Measurements from ENCODE around the gene SPATA12.
A peak's percentile ranks its signal among the peaks of the same experiment; 100 is the strongest.

Gene SPATA12, protein sequence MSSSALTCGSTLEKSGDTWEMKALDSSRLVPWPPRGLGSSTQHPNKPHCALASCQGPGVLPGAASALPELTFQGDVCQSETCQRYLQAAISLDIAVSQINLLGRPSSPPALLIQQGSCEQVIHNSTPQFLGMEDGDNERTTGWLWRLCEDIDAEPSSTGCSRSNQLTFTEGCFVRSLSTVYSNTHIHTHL

DNA sequence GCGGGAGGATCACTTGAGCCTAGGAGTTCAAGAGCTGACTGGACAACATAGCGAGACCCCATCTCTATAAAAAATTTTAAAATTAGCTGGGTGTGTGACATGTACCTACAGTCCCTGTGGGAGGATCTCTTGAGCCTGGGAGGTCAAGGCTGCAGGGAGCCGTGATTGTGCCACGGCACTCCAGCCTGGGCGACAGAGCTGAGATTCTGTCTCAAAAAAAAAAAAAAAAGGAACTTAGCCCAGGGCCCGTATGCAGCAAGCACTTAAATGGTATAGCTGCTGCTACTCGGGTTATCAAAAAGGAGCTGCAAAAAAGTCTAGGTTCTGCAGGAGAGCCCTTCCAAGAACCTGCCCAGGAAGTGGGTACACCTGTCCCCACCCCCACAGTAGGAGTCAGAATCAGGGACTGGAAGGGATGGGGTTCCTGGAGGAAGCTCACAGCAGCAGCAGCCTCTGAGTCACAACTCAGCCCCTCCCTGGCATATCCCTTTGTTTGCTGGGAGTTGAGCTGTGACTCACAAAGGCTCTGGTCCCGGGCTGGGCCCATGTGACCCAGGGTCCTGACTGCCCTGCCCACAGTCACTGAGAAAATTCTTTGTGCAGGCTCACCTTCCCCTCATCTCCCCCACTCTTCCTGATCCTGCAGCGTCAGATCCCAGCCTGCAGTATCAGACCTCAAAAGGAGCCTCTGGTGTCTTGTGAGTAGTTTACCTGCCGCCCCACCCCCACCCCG is at the start of gene SPATA12:
Gene SPATA12, plus strand, starts transcription at position 576 of the 733 bp plus-strand sequence. CDS start 13,031 bp downstream, outside the sequence.
- peak; percentile 6 for DNase-seq

DNA sequence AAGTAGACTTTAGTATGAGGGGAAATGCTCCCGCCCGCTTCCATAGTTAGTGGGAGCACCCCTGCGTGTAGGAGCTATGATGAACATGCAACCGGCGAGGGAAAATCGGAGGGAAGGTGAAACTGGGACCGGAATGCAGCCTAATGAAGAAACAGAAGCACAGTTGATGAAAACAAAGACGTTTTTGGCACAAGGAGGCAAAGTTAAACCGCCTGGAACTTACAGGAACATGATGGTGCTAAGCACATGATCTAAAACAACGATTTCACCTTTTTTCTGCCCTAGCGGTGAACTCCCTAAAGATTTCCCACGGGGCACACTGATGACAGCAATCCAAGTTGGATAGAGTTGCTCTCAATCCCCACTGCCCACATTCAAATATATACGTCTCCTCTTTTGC is 49.4 kb upstream of the SPATA12 start:
- no peak for DNase-seq

DNA sequence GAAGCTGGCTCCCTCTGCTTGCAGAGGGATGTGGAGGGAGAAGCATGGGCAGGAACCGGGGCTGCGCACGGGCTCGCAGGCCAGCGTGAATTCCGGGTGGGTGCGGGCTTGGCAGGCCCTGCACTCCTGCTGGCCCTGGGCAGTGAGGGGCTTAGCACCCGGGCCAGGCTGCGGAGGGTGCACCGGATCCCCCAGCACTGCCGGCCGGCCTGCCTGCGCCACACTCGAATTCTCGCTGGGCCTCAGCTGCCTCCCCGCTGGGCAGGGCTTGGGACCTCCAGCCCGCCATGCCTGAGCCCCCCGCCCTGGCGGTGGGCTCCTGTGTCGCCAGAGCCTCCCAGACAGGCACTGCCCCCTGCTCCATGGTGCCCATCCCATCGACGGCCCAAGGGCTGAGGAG is 47.6 kb upstream of the SPATA12 start:
- no peak for DNase-seq

DNA sequence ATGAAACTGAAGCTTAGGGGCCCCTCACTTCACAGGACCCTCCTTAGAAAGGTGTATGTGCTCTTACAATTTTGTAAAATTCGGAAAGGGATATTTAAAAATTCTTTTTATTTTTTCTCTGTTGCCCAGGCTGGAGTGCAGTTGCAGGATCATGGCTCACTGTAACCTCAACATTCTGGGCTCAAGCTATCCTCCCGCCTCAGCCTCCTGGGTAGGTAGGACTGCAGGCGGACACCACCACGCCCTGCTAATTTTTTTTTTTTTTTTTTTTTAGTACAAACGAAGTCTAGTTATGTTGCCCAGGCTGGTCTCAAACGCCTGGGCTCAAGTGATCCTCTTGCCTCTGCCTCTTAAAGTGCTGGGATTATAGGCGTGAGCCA is 45.1 kb upstream of the SPATA12 start:
- no peak for DNase-seq

DNA sequence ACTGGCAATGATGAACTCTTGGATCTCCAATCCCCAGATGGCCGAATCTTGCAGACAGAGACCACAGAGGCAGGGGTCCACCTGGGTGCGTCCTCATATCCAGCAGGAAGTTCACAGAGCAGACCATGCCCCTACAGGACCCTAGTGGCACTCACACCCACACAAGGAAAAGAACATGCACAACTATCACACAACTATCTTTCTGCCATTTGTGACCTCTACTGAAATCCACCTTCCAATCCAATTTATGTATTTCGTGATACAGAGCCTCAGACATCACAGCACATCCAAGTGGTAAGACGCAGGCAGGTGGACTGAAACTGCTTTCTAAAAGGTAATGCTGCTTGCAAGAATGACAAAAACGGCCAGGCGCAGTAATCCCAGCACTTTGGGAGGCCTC is 44.6 kb upstream of the SPATA12 start:
- DNase-seq: no peak

DNA sequence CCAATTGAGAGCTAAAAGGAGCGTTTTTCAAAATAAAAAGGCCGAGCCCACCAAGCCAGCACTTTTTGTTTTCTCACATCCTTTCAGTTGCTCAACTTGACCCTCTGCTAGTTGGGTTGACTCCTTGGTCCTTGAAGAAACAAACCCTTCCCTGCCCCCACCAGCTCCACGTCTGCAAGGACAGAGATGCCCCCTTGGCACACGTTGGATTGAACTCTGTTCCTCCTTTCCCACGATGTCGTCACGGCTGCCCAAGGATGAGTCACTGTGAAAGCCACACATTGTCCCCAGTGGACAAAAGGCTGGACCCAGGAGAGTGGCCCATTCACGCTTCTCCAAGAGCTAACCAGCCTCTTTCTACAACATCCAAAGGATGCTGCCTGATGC is 43.0 kb upstream of the SPATA12 start:
- DNase-seq: no peak

DNA sequence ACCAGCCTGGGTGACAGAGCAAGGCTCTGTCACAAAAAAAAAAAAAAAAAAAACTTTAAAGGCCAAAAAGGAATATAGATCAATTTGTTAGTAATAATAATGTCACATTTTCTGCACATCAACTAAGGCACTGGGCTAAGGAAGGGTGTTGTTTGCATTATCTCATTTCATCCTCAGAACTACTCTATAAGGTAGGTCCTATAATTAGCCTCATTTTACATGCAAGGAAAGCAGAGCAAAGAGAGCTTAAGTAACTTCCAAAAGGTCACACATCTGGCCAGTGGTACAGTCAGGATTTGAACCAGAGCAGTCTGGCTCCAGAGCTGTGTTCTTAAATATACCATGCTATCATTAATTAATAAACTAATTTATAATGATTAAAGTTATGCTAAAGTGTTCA is 42.2 kb upstream of the SPATA12 start:
- no peak for DNase-seq

DNA sequence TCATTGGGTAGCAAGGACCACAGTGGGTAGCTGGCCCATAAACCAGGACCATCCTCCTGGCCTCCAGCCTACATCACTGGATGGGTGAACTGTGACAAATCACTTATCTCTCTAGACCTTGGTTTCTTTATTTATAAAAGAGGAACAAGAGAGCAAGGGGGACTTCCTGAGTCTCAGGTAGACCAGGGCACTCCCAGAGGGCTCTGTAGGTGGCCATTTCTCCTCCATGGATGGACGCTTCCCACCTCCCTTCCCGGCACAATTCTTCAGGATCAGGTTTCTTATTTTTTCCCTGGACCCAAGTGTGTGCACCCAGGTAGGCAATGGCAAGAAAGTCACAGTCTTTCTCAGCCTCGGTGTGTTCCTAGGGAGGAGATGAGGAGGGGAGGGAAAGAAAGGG is 41.4 kb upstream of the SPATA12 start:
- DNase-seq: no peak

DNA sequence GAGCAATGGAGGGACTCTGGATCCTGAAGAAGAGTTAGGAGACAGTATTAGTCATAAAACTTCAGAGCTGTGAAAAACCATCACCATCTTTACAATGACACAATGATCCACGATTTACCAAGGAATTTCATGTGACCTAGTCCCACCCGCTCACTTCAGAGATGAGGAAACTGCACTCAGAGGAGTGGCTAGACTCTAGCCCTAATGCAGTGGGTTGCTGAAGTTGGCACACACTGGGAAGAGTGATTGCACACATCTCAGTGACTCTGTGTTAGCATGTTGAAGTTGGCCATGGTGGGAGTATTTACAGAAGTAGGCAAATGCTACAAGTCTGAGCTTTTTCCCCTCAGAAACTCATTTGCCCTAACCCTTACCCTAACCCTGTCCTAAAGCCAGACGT is 35.2 kb upstream of the SPATA12 start:
- DNase-seq: no peak

DNA sequence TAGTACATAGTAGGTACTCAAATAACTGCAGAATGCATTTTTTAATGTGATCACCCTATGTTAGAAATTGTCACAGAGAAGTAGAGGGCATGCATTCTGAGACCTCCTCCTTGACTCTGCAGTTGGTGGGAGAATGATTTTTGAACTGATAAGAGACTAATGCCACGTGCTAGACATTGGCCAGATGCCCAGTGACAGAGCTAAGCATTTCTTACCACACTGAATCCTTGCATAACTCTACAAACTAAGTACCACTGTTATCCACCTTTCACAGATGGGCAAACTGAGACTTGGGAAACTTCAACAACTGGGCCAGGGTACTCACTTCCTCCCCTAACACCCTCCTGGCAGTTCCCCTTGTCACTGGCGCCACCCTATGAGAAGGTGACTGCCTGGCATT is 33.5 kb upstream of the SPATA12 start:
- no peak for DNase-seq

DNA sequence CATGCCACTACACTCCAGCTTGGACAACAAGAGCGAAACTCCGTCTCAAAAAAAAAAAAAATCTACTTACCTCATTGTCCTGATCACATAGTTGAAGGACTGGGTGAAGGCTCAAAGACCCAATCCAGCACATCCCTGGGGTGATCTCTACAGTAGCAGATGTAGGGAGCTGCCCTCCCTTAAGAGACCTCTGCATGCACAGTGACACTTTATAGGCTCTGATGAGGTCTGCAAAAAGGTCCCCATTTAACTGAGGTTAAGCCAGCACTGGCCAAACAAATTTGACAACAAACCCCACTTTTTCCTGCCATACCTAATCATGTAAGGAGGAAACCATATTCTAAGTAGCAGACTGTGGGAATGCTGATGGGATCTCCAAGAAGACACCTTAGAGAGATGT is 31.1 kb upstream of the SPATA12 start:
- DNase-seq: no peak

DNA sequence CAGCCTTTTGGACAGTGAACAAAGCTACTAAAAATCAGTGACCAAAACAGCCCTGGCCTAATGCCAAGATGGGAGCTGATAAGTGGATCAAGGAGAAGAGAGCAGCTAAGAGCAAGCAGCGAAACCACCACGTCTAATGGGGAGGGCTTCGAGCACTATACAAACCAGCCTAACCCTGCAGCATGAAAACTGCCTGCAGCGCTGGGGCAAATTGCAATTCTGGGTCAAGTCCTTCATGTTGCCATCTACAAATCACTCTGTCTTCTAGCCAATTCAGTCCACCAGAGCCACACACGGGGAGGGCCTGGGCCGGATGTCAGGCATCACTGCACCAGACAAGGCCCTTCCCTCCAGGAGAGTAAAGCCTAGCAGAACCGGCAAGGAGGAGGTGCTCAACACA is 30.5 kb upstream of the SPATA12 start:
- no peak for DNase-seq

DNA sequence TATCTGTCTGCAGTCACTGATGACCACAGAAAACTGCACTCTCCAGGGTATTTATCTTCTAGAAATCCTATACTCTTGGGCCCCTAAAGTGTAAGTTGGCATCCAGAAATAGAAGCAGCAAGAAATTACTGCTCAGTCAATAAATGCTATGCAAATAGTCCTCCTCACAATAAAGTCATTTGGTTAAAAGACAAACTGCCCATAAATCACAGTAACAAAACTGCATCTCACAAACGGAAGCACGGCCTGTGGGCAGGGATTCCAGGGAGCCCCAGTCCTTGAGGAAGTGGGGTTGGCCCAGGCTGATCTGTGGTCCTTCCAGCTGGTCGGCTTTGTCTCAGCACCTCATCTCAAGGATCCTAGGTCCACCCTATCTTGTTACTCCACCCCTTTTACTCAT is 29.7 kb upstream of the SPATA12 start:
- DNase-seq: no peak

DNA sequence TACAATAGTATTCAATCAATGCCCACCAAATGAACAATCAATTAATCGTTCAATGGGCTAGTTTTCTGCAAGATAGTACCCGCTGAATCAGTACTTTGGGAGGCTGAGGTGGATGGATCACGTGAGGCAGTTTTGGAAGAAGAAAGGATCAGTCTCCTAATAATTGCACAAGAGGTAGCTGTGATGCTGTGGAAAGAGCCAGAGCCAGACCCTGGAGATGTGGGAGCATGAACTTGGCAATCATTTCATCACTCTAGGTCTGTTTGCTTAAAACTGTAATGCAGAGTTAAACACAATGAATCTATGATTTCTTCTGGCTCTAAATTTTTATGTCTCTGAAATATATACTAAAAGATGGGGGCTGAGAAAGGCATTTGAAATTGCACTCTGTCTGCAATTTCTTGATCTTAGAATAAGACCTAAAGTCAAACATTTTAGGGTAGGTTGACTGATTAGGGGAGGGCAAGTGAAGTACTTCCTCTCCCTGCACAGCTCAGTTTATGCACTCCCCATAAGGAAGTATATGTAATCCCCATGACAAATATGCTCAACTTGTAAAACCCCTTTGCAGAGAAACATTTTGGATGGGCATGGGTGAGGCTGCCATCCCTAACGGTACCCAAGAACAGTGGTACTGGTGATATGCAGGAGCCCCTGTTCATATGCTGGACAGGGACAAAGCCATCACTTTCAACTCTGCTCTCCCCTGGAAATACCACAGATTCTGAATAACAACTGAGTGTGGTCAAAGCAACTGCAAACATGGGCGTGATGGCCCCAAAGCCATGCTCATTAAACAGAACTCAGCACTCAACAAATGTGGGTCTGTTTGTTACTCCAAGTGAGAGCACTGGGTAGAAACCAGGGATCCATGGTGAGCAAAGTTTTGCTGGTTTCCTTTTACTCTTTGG is 28.6 kb upstream of the SPATA12 start:
- no peak for DNase-seq

DNA sequence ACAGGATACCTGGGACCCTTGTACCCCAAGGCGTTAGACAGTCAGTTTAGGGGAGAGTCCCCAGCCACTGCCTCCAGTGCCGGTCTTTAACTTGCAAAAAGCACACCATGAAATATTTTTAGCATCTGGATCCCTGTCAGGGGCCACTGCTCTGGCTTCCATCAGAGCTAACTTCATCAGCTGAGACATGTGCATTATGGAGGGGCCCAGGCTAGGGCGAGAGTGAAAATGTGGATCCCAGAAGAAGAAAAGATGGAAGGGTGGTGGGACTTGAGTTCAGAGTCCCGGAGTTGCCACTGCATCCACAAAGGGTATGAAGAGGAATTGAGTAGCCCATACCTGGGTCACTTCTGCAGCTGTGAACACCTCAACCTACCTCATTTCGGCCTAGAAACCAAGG is 23.5 kb upstream of the SPATA12 start:
- DNase-seq: no peak

DNA sequence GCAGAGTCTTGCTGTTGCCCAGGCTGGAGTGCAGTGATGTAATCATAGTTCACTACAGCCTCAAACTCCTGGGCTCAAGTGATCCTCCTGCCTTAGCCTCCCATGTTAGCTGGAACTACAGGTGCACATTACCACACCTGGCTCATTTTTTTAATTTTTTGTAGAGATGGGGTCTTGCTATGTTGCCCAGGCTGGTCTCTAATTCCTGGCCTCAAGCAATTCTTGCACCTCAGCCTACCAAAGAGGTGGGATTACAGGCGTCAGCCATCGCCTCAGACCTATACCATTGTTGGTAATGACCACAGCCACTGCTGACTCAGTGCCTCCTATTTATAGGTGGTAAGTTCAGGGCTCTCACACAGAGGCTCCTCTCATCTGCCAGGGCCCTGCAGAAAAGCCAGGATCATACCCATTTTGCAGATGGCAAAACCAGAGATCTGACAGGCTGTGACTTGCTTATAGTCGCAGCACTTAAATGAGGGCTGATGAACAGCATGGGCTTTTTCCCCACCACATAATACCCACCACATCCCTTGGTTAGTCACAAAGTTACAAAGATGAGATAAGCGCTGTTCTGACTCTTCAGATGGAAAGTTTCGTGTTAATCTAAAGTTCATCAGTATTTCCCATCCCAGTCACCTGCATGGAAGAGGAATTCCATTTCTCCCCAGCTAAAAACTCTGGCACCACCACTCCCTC is 21.8 kb upstream of the SPATA12 start:
- no peak for DNase-seq

DNA sequence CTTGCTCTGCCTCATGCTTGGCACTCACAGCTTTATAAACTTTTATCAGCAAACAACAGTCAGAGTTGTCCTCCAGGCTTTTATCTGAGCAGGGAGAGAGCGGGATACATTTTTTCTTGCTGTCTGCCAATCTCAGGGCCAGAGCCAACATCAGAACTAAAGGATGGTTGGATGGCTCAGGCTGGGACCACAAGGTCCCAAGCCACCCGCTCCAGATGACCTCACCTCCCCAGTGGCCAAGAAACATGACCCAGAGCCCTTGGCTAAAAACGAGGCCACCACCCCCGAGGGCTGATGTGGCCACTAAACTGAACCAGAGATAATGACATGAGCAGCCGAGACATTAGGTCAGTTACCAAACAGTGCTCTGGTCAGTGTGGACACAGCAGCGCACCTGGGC is 18.8 kb upstream of the SPATA12 start:
- no peak for DNase-seq

DNA sequence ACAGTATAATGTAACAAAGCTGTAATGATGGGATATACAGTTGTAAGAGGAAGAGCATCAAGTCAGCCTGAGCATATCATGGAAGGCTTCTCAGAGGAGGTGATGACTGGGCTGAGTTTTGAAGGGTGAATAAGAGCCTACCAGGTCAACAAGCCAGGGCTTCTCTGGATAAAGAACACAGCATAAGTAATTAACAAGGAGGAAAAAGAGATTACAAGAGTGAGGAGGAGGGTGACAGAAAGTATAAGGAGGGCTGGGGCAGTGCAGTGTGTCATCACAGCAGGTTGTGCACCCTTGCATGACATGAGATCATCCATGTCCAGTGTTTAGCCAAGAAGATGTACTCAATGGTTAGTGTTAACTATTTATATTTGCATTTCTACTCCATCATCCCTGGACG is 16.9 kb upstream of the SPATA12 start:
- no peak for DNase-seq

DNA sequence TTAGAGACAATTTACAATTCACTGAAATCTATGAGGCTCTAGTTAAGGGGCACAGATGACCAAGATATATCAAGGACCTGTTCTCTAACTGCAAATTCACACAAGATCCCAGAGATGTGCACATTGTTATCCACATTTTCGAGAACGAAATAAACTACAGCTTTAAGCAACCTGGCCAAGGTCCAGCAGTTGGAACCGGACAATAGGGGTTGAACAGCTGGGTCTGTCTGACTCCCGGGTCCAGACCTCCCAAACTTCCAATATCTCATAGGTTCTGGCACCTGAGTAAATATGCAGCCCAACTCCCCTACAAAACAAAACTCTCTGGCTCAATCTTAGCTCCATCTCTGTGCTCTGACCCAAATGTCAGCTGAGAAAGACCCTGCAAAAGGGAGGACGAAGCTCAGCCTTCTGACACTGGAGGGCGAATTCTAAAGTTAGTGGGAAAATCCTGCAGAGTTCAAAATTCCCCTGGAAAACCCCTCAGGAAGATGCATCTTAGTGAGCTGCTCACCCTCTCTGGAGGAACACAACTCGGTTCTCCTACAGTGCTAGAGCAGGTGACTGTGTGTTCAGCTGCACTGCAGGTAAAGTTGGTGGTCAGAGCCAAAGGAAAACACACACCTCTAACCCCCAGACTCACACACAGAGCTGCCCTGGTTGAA is 14.2 kb upstream of the SPATA12 start:
- DNase-seq: no peak

DNA sequence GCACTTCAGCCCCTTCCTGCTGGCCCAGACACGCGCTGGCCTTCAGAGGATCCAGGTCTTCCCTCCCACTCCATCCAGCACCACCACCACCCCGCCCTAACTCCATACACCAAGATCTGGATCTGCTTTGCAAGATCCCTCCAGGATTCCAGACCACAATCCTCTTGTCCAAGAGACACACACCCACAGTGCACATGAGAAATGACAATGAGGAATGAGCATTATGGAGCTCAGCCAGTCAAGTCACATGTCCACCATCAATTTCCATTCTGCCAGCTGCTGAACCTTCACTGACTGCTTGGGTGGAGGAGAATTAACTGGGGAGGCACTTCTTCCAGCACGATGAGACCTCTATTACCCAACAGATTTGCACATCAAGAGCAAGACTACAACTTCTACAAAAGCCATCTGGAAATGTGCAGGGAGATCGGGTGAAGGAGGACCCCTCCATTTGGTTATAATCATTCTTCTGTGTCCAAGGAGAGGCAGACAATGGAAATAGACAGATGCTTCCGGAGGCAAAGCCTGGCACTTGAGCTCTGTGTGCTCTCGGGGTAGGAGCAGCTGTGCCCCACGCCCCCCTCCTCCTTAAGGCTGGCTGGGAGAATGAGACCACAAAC is 12.3 kb upstream of the SPATA12 start:
- no peak for DNase-seq

DNA sequence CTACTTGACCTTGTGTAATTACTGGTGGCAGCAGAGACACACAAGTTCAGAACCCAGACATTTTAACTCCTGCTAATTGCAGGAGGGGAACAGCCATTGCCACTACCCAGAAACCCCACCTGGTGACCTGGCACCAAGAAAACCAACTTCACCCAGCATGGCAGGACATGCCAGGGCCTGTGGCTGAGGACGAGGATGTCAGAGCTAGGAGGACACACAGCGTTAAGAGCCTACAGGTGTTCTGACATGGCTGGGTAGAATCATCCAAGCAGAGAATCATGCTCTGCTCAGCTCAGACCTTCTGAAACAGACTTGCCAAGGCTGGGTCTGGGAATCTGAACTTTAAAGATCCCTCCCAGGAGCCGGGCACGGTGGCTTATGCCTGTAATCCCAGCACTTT is 11.7 kb upstream of the SPATA12 start:
- DNase-seq: no peak

DNA sequence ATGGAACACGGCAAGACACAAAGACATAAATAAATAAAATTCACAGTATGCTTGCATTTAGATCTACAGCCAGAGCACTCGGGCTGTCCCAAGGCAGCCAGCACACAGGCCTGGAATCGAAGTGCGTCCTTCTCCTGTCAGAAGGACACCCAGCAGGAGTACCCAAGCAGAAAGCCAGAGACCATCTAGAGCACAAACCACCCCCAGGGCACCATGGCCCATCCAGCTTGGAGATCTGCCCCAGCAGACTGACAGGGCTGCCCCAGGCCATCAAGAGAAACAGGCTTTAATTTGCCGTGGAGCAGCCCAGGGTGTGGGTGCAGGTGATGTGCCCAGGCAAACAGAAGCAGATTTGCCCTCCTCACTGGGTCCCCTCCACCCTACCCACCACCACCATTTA is 7.8 kb upstream of the SPATA12 start:
- DNase-seq: no peak
